Stimulated activated CD8-positive, alpha-beta memory T cell treated with anti-CD3 and anti-CD28 coated beads, Interleukin-4, amount 100 ng/mL, for 1 hour (primary cell): ENCODE measurements around the gene MAP3K2.

Experiments used
- DNase-seq, 2 donors: peaks; one replicate each; pipeline ENCODE4 v3.0.0-alpha.2; 2020; ENCODE audit warnings: low read depth in 2 of 2, low spot score in 1 of 2

Gene MAP3K2, protein sequence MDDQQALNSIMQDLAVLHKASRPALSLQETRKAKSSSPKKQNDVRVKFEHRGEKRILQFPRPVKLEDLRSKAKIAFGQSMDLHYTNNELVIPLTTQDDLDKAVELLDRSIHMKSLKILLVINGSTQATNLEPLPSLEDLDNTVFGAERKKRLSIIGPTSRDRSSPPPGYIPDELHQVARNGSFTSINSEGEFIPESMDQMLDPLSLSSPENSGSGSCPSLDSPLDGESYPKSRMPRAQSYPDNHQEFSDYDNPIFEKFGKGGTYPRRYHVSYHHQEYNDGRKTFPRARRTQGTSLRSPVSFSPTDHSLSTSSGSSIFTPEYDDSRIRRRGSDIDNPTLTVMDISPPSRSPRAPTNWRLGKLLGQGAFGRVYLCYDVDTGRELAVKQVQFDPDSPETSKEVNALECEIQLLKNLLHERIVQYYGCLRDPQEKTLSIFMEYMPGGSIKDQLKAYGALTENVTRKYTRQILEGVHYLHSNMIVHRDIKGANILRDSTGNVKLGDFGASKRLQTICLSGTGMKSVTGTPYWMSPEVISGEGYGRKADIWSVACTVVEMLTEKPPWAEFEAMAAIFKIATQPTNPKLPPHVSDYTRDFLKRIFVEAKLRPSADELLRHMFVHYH

GRCh38 chr2:127387655-127388422 is at the start of gene MAP3K2:
Gene MAP3K2 (minus strand): TSS chr2:127387975. CDS start chr2:127343129, 44,846 bp downstream.
- DNase-seq: peak; percentile 88 to 95

GRCh38 chr2:127437056-127437455 is 49.3 kb upstream of the MAP3K2 start:
- no peak for DNase-seq

- no peak for DNase-seq
Observed at GRCh38 chr2:127434515-127434914, 46.7 kb upstream of the MAP3K2 start.

GRCh38 chr2:127431408-127432023 is 43.7 kb upstream of the MAP3K2 start:
- DNase-seq: no peak

- no peak for DNase-seq
Observed at GRCh38 chr2:127429844-127430425, 42.2 kb upstream of the MAP3K2 start.

GRCh38 chr2:127429291-127429690 is 41.5 kb upstream of the MAP3K2 start:
- no peak for DNase-seq

DNA sequence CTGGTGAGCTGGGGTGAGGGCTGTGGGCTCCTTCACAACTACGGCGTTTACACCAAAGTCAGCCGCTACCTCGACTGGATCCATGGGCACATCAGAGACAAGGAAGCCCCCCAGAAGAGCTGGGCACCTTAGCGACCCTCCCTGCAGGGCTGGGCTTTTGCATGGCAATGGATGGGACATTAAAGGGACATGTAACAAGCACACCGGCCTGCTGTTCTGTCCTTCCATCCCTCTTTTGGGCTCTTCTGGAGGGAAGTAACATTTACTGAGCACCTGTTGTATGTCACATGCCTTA is 41.0 kb upstream of the MAP3K2 start:
- no peak for DNase-seq

- DNase-seq: no peak
Observed at GRCh38 chr2:127428057-127428814, 40.5 kb upstream of the MAP3K2 start.

DNA sequence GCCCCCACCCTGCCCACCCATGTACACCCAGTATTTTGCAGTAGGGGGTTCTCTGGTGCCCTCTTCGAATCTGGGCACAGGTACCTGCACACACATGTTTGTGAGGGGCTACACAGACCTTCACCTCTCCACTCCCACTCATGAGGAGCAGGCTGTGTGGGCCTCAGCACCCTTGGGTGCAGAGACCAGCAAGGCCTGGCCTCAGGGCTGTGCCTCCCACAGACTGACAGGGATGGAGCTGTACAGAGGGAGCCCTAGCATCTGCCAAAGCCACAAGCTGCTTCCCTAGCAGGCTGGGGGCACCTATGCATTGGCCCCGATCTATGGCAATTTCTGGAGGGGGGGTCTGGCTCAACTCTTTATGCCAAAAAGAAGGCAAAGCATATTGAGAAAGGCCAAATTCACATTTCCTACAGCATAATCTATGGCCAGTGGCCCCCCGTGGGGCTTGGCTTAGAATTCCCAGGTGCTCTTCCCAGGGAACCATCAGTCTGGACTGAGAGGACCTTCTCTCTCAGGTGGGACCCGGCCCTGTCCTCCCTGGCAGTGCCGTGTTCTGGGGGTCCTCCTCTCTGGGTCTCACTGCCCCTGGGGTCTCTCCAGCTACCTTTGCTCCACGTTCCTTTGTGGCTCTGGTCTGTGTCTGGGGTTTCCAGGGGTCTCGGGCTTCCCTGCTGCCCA is 39.7 kb upstream of the MAP3K2 start:
- no peak for DNase-seq

DNA sequence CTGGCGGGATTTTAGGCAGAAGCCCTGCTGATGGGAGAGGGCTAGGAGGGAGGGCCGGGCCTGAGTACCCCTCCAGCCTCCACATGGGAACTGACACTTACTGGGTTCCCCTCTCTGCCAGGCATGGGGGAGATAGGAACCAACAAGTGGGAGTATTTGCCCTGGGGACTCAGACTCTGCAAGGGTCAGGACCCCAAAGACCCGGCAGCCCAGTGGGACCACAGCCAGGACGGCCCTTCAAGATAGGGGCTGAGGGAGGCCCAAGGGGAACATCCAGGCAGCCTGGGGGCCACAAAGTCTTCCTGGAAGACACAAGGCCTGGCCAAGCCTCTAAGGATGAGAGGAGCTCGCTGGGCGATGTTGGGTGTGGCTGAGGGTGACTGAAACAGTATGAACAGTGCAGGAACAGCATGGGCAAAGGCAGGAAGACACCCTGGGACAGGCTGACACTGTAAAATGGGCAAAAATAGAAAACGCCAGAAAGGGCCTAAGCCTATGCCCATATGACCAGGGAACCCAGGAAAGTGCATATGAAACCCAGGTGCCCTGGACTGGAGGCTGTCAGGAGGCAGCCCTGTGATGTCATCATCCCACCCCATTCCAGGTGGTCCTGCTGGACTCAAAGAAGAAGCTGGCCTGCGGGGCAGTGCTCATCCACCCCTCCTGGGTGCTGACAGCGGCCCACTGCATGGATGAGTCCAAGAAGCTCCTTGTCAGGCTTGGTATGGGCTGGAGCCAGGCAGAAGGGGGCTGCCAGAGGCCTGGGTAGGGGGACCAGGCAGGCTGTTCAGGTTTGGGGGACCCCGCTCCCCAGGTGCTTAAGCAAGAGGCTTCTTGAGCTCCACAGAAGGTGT is 39.0 kb upstream of the MAP3K2 start:
- DNase-seq: no peak

GRCh38 chr2:127425540-127426490 is 38.0 kb upstream of the MAP3K2 start:
- no peak for DNase-seq

DNA sequence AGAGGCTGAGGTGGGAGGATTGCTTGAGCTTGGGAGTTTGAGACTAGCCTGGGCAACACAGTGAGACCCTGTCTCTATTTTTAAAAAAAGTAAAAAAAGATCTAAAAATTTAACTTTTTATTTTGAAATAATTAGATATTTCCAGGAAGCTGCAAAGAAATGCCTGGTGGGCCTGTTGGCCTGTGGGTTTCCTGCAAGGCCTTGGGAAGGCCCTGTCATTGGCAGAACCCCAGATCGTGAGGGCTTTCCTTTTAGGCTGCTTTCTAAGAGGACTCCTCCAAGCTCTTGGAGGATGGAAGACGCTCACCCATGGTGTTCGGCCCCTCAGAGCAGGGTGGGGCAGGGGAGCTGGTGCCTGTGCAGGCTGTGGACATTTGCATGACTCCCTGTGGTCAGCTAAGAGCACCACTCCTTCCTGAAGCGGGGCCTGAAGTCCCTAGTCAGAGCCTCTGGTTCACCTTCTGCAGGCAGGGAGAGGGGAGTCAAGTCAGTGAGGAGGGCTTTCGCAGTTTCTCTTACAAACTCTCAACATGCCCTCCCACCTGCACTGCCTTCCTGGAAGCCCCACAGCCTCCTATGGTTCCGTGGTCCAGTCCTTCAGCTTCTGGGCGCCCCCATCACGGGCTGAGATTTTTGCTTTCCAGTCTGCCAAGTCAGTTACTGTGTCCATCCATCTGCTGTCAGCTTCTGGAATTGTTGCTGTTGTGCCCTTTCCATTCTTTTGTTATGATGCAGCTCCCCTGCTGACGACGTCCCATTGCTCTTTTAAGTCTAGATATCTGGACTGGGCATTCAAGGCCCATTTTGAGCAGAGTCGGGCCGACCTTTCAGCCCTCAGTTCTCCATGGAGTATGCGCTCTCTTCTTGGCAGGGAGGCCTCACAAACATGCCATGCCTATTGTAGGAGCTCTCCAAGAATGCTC is 37.1 kb upstream of the MAP3K2 start:
- no peak for DNase-seq

DNA sequence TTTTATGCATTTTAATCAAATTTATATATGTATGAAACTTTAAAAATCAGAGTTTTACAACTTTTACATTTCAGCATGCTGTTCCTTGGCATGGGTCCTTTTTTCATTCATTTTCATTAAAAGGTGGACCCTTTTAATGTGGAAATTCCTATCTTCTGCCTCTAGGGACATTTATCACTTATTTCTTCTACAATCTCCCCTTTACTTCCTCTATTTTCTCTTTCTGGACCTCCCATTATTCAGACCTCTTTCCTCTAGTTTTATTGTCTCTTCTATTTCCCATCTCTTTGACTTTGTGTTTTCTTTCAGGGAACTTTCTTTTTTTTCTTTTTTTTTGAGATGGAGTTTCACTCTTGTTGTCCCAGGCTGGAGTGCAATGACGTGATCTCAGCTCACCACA is 36.1 kb upstream of the MAP3K2 start:
- no peak for DNase-seq

DNA sequence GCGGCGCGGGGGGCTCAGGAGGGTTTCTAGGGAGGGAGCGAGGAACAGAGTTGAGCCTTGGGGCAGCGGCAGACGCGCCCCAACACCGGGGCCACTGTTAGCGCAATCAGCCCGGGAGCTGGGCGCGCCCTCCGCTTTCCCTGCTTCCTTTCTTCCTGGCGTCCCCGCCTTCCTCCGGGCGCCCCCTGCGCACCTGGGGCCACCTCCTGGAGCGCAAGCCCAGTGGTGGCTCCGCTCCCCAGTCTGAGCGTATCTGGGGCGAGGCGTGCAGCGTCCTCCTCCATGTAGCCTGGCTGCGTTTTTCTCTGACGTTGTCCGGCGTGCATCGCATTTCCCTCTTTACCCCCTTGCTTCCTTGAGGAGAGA is 35.7 kb upstream of the MAP3K2 start:
- no peak for DNase-seq

GRCh38 chr2:127422559-127423477 is 35.0 kb upstream of the MAP3K2 start:
- no peak for DNase-seq
